Central memory CD8-positive, alpha-beta T cell (primary cell): ENCODE data around the gene ABCC5.

Experiments
- ATAC-seq: fragments of 150-1000 bp; cut with Tn5 transposase; replicated peaks from 2 replicates; pipeline ENCODE4 v1.10.0; 2022; ENCODE audit warnings: mild to moderate bottlenecking, moderate FRiP score, moderate number of reproducible peaks; ENCODE audit not compliant: poor library complexity, severe bottlenecking; ENCODE audit errors: extremely low read depth
- DNase-seq, 2 donors: peaks; one replicate each; pipeline ENCODE4 v3.0.0; 2021; ENCODE audit warnings: low spot score in 2 of 2
- H3K27ac Mint-ChIP-seq: one replicate; pipeline ENCODE4 v1.8.0; 2022; ENCODE audit warnings: low read depth, mild to moderate bottlenecking, moderate library complexity, mixed read lengths
- H3K27me3 Mint-ChIP-seq: one replicate; pipeline ENCODE4 v1.8.0; 2022; ENCODE audit warnings: mixed read lengths
- H3K36me3 Mint-ChIP-seq: one replicate; pipeline ENCODE4 v1.8.0; 2022; ENCODE audit warnings: mild to moderate bottlenecking, moderate library complexity, mixed read lengths; ENCODE audit not compliant: insufficient read depth
- H3K4me1 Mint-ChIP-seq: one replicate; pipeline ENCODE4 v1.8.0; 2022; ENCODE audit warnings: mixed read lengths
- H3K4me3 Mint-ChIP-seq: one replicate; pipeline ENCODE4 v1.8.0; 2022; ENCODE audit warnings: mild to moderate bottlenecking, moderate library complexity, mixed read lengths
- H3K9me3 Mint-ChIP-seq: one replicate; pipeline ENCODE4 v1.8.0; 2022; ENCODE audit warnings: mixed read lengths

The ABCC5 gene

GRCh38 chr3:183907911-183908331 lies 109.8 kb downstream of the ABCC5 start:
- H3K4me3 Mint-ChIP-seq: no peak overlapping the region
- H3K4me1 Mint-ChIP-seq: no peaks in the 10 kb centered on the region
- no peaks in the 10 kb centered on the region for H3K27me3 Mint-ChIP-seq
- no peaks in the 10 kb centered on the region for H3K9me3 Mint-ChIP-seq
- ATAC-seq (no peak), DNase-seq (no peak)
- no peak overlapping the region for H3K27ac Mint-ChIP-seq
- H3K36me3 Mint-ChIP-seq: no peaks in the 10 kb centered on the region

GRCh38 chr3:183907176-183907575 lies 110.5 kb downstream of the ABCC5 start:
- H3K4me1 Mint-ChIP-seq: no peaks in the 10 kb centered on the region
- H3K27me3 Mint-ChIP-seq: no peaks in the 10 kb centered on the region
- DNase-seq: no peak
- H3K4me3 Mint-ChIP-seq: no peak overlapping the region
- H3K9me3 Mint-ChIP-seq: no peaks in the 10 kb centered on the region
- no peaks in the 10 kb centered on the region for H3K36me3 Mint-ChIP-seq
- no peak for ATAC-seq
- H3K27ac Mint-ChIP-seq: no peak overlapping the region

- no peak for ATAC-seq
- no peak overlapping the region for H3K4me3 Mint-ChIP-seq
- H3K4me1 Mint-ChIP-seq: no peaks in the 10 kb centered on the region
- peaks cover 3% of the 10 kb centered on the region for H3K27me3 Mint-ChIP-seq
- H3K27ac Mint-ChIP-seq: no peak overlapping the region
- H3K36me3 Mint-ChIP-seq: no peaks in the 10 kb centered on the region
- no peak for DNase-seq
- H3K9me3 Mint-ChIP-seq: no peaks in the 10 kb centered on the region
These were observed 111.3 kb downstream of the ABCC5 start for GRCh38 chr3:183906234-183906921.

- Mint-ChIP-seq H3K4me3 (no peak overlapping the region), H3K4me1 (no peaks in the 10 kb centered on the region), H3K27me3 (peaks cover 15% of the 10 kb centered on the region), H3K9me3 (no peaks in the 10 kb centered on the region), H3K36me3 (no peaks in the 10 kb centered on the region), H3K27ac (no peak overlapping the region)
- ATAC-seq: no peak
- DNase-seq: no peak
These were observed 112.6 kb downstream of the ABCC5 start for GRCh38 chr3:183904833-183905780.

GRCh38 chr3:183898028-183898431 lies 119.7 kb downstream of the ABCC5 start:
- Mint-ChIP-seq H3K4me1 (no peaks in the 10 kb centered on the region), H3K4me3 (no peak overlapping the region)

GRCh38 chr3:183897606-183898005 lies 120.1 kb downstream of the ABCC5 start:
- no peak overlapping the region for H3K4me3 Mint-ChIP-seq
- H3K4me1 Mint-ChIP-seq: no peaks in the 10 kb centered on the region
- no peak overlapping the region for H3K27ac Mint-ChIP-seq
- ATAC-seq (no peak), DNase-seq (no peak)
- peaks cover 22% of the 10 kb centered on the region for H3K27me3 Mint-ChIP-seq
- peaks cover 2% of the 10 kb centered on the region for H3K36me3 Mint-ChIP-seq
- H3K9me3 Mint-ChIP-seq: no peaks in the 10 kb centered on the region

More at GRCh38 chr3:183898028-183898431, 119.7 kb downstream of the ABCC5 start:
- peaks cover 2% of the 10 kb centered on the region for H3K36me3 Mint-ChIP-seq
- no peaks in the 10 kb centered on the region for H3K9me3 Mint-ChIP-seq
- peaks cover 22% of the 10 kb centered on the region for H3K27me3 Mint-ChIP-seq
- H3K27ac Mint-ChIP-seq: no peak overlapping the region
- DNase-seq: no peak
- ATAC-seq: no peak

GRCh38 chr3:183896610-183897009 lies 121.1 kb downstream of the ABCC5 start:
- H3K4me3 Mint-ChIP-seq: no peak overlapping the region
- DNase-seq: no peak
- peaks cover 2% of the 10 kb centered on the region for H3K36me3 Mint-ChIP-seq
- no peaks in the 10 kb centered on the region for H3K4me1 Mint-ChIP-seq
- H3K9me3 Mint-ChIP-seq: no peaks in the 10 kb centered on the region
- no peak overlapping the region for H3K27ac Mint-ChIP-seq
- peaks cover 22% of the 10 kb centered on the region for H3K27me3 Mint-ChIP-seq
- no peak for ATAC-seq

- DNase-seq: no peak
- Mint-ChIP-seq H3K27me3 (peaks cover 18% of the 10 kb centered on the region), H3K4me3 (no peak overlapping the region), H3K4me1 (no peaks in the 10 kb centered on the region), H3K27ac (no peak overlapping the region), H3K9me3 (no peaks in the 10 kb centered on the region), H3K36me3 (peaks cover 2% of the 10 kb centered on the region)
- no peak for ATAC-seq
These were observed 121.5 kb downstream of the ABCC5 start for GRCh38 chr3:183896184-183896583.

GRCh38 chr3:183895774-183896173 lies 121.9 kb downstream of the ABCC5 start:
- no peak overlapping the region for H3K4me3 Mint-ChIP-seq
- H3K4me1 Mint-ChIP-seq: no peaks in the 10 kb centered on the region
- ATAC-seq (no peak), DNase-seq (no peak)
- H3K36me3 Mint-ChIP-seq: peaks cover 2% of the 10 kb centered on the region
- peaks cover 14% of the 10 kb centered on the region for H3K27me3 Mint-ChIP-seq
- H3K9me3 Mint-ChIP-seq: no peaks in the 10 kb centered on the region
- H3K27ac Mint-ChIP-seq: no peak overlapping the region

- no peak for DNase-seq
- no peak overlapping the region for H3K27ac Mint-ChIP-seq
- peaks cover 9% of the 10 kb centered on the region for H3K27me3 Mint-ChIP-seq
- H3K36me3 Mint-ChIP-seq: peaks cover 2% of the 10 kb centered on the region
- no peak overlapping the region for H3K4me3 Mint-ChIP-seq
- H3K4me1 Mint-ChIP-seq: no peaks in the 10 kb centered on the region
- no peaks in the 10 kb centered on the region for H3K9me3 Mint-ChIP-seq
- ATAC-seq: peak; percentile 62
These were observed 122.4 kb downstream of the ABCC5 start for GRCh38 chr3:183895296-183895695.

- no peak for DNase-seq
- Mint-ChIP-seq H3K4me3 (no peak overlapping the region), H3K27ac (no peak overlapping the region), H3K36me3 (peaks cover 2% of the 10 kb centered on the region), H3K4me1 (no peaks in the 10 kb centered on the region), H3K9me3 (no peaks in the 10 kb centered on the region), H3K27me3 (no peaks in the 10 kb centered on the region)
- ATAC-seq: no peak
These were observed 125.0 kb downstream of the ABCC5 start for GRCh38 chr3:183892610-183893214.

- Mint-ChIP-seq H3K4me3 (peak overlapping the region; percentile 68), H3K4me1 (peaks cover 34% of the 10 kb centered on the region), H3K9me3 (no peaks in the 10 kb centered on the region), H3K36me3 (peaks cover 5% of the 10 kb centered on the region), H3K27me3 (no peaks in the 10 kb centered on the region), H3K27ac (peak overlapping the region; percentile 14)
- ATAC-seq (no peak), DNase-seq (no peak)
These were observed 131.9 kb downstream of the ABCC5 start for GRCh38 chr3:183885766-183886165.
